Mesenchymal stem cell (in vitro differentiated cells and primary cell): ENCODE data around the gene QSER1.
"Not testable (repeated sequence)": the region's sequence is repeated elsewhere in the genome, so short reads cannot be mapped to it uniquely, and the experiment has no call there.

ENCODE experiments used
- DNase-seq: peaks from one replicate; pipeline ENCODE4 v3.0.0-alpha.2; 2013
- H2AFZ ChIP-seq: one replicate; pipeline ENCODE4 v1.6.1; 2013; ENCODE audit warnings: low read depth, mild to moderate bottlenecking, control low read depth, inconsistent platforms, low read length, moderate library complexity
- H2AK5ac ChIP-seq: 2 replicates; pipeline ENCODE4 v1.6.1; 2013; ENCODE audit warnings: low read length, moderate library complexity, mild to moderate bottlenecking, inconsistent platforms; ENCODE audit not compliant: severe bottlenecking
- H2BK120ac ChIP-seq: one replicate; pipeline ENCODE4 v1.6.1; 2013; ENCODE audit warnings: low read depth, mild to moderate bottlenecking, inconsistent platforms, low read length, moderate library complexity
- H2BK12ac ChIP-seq, 2 experiments: one replicate each; pipeline ENCODE4 v1.6.1; 2013; ENCODE audit warnings: inconsistent platforms in 2 of 2, low read length in 2 of 2, mild to moderate bottlenecking in 2 of 2, moderate library complexity in 2 of 2, control low read depth in 1 of 2
- H2BK15ac ChIP-seq: one replicate; pipeline ENCODE4 v1.6.1; 2013; ENCODE audit warnings: mild to moderate bottlenecking, low read depth, inconsistent platforms; ENCODE audit not compliant: poor library complexity, severe bottlenecking
- H2BK5ac ChIP-seq: 2 replicates; pipeline ENCODE4 v1.6.1; 2013; ENCODE audit warnings: low read depth, mild to moderate bottlenecking, low read length, control low read depth, inconsistent platforms; ENCODE audit not compliant: poor library complexity, severe bottlenecking
- H3K14ac ChIP-seq, 2 experiments: one replicate each; pipeline ENCODE4 v1.6.1; 2013; ENCODE audit warnings: inconsistent platforms in 2 of 2, low read length in 2 of 2, control low read depth in 1 of 2, mild to moderate bottlenecking in 1 of 2, moderate library complexity in 1 of 2
- H3K18ac ChIP-seq, 2 experiments: one replicate each; pipeline ENCODE4 v1.6.1; 2013; ENCODE audit warnings: inconsistent platforms in 2 of 2, low read length in 2 of 2, control low read depth in 1 of 2, low read depth in 1 of 2, mild to moderate bottlenecking in 1 of 2
- H3K23ac ChIP-seq, 2 experiments: one replicate each; pipeline ENCODE4 v1.6.1; 2013; ENCODE audit warnings: inconsistent platforms in 2 of 2, low read length in 2 of 2, mild to moderate bottlenecking in 2 of 2, moderate library complexity in 2 of 2, control low read depth in 1 of 2
- H3K27ac ChIP-seq: 2 replicates; pipeline ENCODE4 v1.5.1; 2013; ENCODE audit warnings: mild to moderate bottlenecking, moderate library complexity, low read length, control low read depth, inconsistent platforms; ENCODE audit not compliant: poor library complexity, severe bottlenecking
- H3K27me3 ChIP-seq, 2 experiments: 2 replicates each; pipeline versions ENCODE4 v1.6.1 to v1.7.0; 2013; ENCODE audit warnings: low read length in 2 of 2, mild to moderate bottlenecking in 2 of 2, moderate library complexity in 2 of 2, control low read depth in 1 of 2, inconsistent platforms in 1 of 2; ENCODE audit not compliant: control insufficient read depth in 1 of 2, insufficient read depth in 1 of 2
- H3K36me3 ChIP-seq, 2 experiments: 2 replicates each; pipeline versions ENCODE4 v1.6.1 to v1.7.0; 2013; ENCODE audit warnings: low read length in 2 of 2, control low read depth in 1 of 2, inconsistent platforms in 1 of 2, low read depth in 1 of 2, mild to moderate bottlenecking in 1 of 2; ENCODE audit not compliant: insufficient read depth in 2 of 2, control insufficient read depth in 1 of 2
- H3K4ac ChIP-seq, 2 experiments: one replicate each; pipeline ENCODE4 v1.6.1; 2013; ENCODE audit warnings: inconsistent platforms in 2 of 2, low read length in 2 of 2, mild to moderate bottlenecking in 2 of 2, moderate library complexity in 2 of 2, control low read depth in 1 of 2, low read depth in 1 of 2
- H3K4me1 ChIP-seq: 2 replicates; pipeline ENCODE4 v1.6.1; 2013; ENCODE audit warnings: low read depth, low read length, control low read depth; ENCODE audit not compliant: control insufficient read depth, insufficient read depth
- H3K4me2 ChIP-seq: 2 replicates; pipeline ENCODE4 v1.6.1; 2013; ENCODE audit warnings: low read length, mild to moderate bottlenecking, inconsistent platforms; ENCODE audit not compliant: poor library complexity, severe bottlenecking
- H3K4me3 ChIP-seq, 2 experiments: 2 replicates each; pipeline versions ENCODE4 v1.5.1 to v1.7.0; 2013; ENCODE audit warnings: low read length in 2 of 2, mild to moderate bottlenecking in 2 of 2, control low read depth in 1 of 2, low read depth in 1 of 2; ENCODE audit not compliant: insufficient read depth in 1 of 2
- H3K79me1 ChIP-seq: replicated peaks from 2 replicates; pipeline ENCODE4 v1.6.1; 2013; ENCODE audit warnings: mild to moderate bottlenecking, control low read depth, low read length, inconsistent platforms; ENCODE audit not compliant: poor library complexity, severe bottlenecking
- H3K9ac ChIP-seq: 2 replicates; pipeline ENCODE4 v1.7.0; 2013; ENCODE audit warnings: mild to moderate bottlenecking, low read length, moderate library complexity
- H3K9me3 ChIP-seq: 2 replicates; pipeline ENCODE4 v1.7.0; 2013; ENCODE audit warnings: mild to moderate bottlenecking, low read length; ENCODE audit not compliant: control insufficient read depth
- H4K8ac ChIP-seq: one replicate; pipeline ENCODE4 v1.6.1; 2013; ENCODE audit warnings: inconsistent platforms, mild to moderate bottlenecking, low read length, moderate library complexity
- H4K91ac ChIP-seq: one replicate; pipeline ENCODE4 v1.6.1; 2013; ENCODE audit warnings: mild to moderate bottlenecking, low read length, inconsistent platforms
- WGBS: methylation state at CpG from one replicate; pipeline ENCODE4 v1.1.7; 2013; ENCODE audit warnings: mixed read lengths; 5-methylcytosine and 5-hydroxymethylcytosine counted together

QSER1 gene

DNA sequence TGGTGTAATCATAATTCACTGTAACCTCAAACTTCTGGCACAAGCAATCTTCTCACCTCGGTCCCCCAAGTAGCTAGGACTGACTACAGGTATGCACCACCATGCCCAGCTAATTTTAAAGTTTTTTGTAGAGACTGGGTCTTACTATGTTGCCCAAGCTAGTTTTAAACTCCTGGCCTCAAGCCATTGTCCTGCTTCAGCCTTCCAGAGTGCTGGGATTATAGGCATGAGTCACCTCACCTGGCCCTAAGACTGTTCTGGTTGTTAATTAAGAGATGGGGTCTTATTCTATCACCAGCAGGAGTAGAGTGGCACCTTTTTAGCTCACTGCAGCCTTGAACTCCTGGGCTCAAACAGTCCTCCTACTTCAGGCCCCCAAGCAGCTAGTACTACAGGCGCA is 71.1 kb downstream of the QSER1 start:
- 100% methylated on average over 2 of the region's 2 CpGs for WGBS
- no peak for DNase-seq
- Histone ChIP-seq H2BK5ac (no peak overlapping the region), H3K27me3 (no peaks in the 10 kb centered on the region), H2BK120ac (no peak overlapping the region), H3K14ac (no peak overlapping the region), H2AK5ac (no peak overlapping the region), H2BK15ac (no peak overlapping the region), H3K27ac (no peak overlapping the region), H2BK12ac (no peak overlapping the region), H4K8ac (no peak overlapping the region), H4K91ac (no peak overlapping the region), H3K18ac (no peak overlapping the region), H3K79me1 (peaks cover 5% of the 10 kb centered on the region), H3K9ac (no peak overlapping the region), H3K36me3 (peaks cover 7 to 26% of the 10 kb centered on the region in 2 experiments), H3K4me2 (no peak overlapping the region), H3K9me3 (no peaks in the 10 kb centered on the region), H3K4me3 (no peak overlapping the region), H3K23ac (no peak overlapping the region), H2AFZ (no peak overlapping the region), H3K4ac (no peak overlapping the region), H3K4me1 (peaks cover 1% of the 10 kb centered on the region)

GRCh38 chr11:32968541-32968940 is 75.9 kb downstream of the QSER1 start:
- Histone ChIP-seq H2BK5ac (no peak overlapping the region), H3K4me3 (no peak overlapping the region), H3K4ac (no peak overlapping the region), H3K27me3 (no peaks in the 10 kb centered on the region), H3K14ac (no peak overlapping the region), H3K18ac (no peak overlapping the region), H2BK120ac (no peak overlapping the region), H3K4me2 (no peak overlapping the region), H3K23ac (no peak overlapping the region), H2AFZ (no peak overlapping the region), H3K9me3 (no peaks in the 10 kb centered on the region), H2AK5ac (no peak overlapping the region), H3K4me1 (peaks cover 1% of the 10 kb centered on the region), H2BK12ac (no peak overlapping the region), H3K79me1 (peaks cover 6% of the 10 kb centered on the region), H2BK15ac (no peak overlapping the region), H3K36me3 (peaks cover 0 to 38% of the 10 kb centered on the region in 2 experiments), H4K91ac (no peak overlapping the region), H4K8ac (no peak overlapping the region), H3K9ac (no peak overlapping the region), H3K27ac (no peak overlapping the region)
- WGBS = 95% methylated on average over 1 of the region's 1 CpG
- DNase-seq = no peak

GRCh38 chr11:32972233-32972632 is 79.6 kb downstream of the QSER1 start:
- H3K14ac ChIP-seq, H2AFZ ChIP-seq, H3K23ac ChIP-seq, H3K4me3 ChIP-seq, H3K4ac ChIP-seq, H3K9ac ChIP-seq, H4K91ac ChIP-seq, H3K79me1 ChIP-seq, DNase-seq, H3K4me2 ChIP-seq, H3K4me1 ChIP-seq, H3K27me3 ChIP-seq, H2AK5ac ChIP-seq, H4K8ac ChIP-seq, H3K18ac ChIP-seq, H2BK15ac ChIP-seq, H3K27ac ChIP-seq, H3K9me3 ChIP-seq, H2BK5ac ChIP-seq, H2BK12ac ChIP-seq, H2BK120ac ChIP-seq: not testable (repeated sequence)
- peaks cover 4 to 60% of the 10 kb centered on the region in 2 experiments for H3K36me3 ChIP-seq
- WGBS = 100% methylated on average over 2 of the region's 3 CpGs

GRCh38 chr11:32972781-32973180 is 80.2 kb downstream of the QSER1 start:
- Histone ChIP-seq H3K79me1 (peaks cover 3% of the 10 kb centered on the region), H3K18ac (no peak overlapping the region), H2BK120ac (no peak overlapping the region), H2BK12ac (no peak overlapping the region), H4K91ac (no peak overlapping the region), H4K8ac (no peak overlapping the region), H2AK5ac (no peak overlapping the region), H3K4me3 (no peak overlapping the region), H3K4ac (no peak overlapping the region), H3K23ac (no peak overlapping the region), H3K27ac (no peak overlapping the region), H3K36me3 (peaks cover 4 to 64% of the 10 kb centered on the region in 2 experiments), H3K14ac (no peak overlapping the region), H3K9ac (no peak overlapping the region), H3K9me3 (no peaks in the 10 kb centered on the region), H3K4me2 (no peak overlapping the region), H3K4me1 (no peaks in the 10 kb centered on the region), H2BK15ac (no peak overlapping the region), H2BK5ac (no peak overlapping the region), H3K27me3 (no peaks in the 10 kb centered on the region), H2AFZ (no peak overlapping the region)
- peak; percentile 18 for DNase-seq
- 86% methylated on average over 3 of the region's 3 CpGs for WGBS
